HG02852 (cell line): ENCODE measurements around the gene ANO1.
"Not testable (repeated sequence)": the region's sequence is repeated elsewhere in the genome, so short reads cannot be mapped to it uniquely, and the experiment has no call there.

Experiments
- ATAC-seq: cut with Tn5 transposase; IDR thresholded peaks from one replicate; pipeline ENCODE4 v1.9.1; 2021; ENCODE audit warnings: mild to moderate bottlenecking, moderate library complexity; ENCODE audit not compliant: unreplicated experiment

ANO1 gene

DNA sequence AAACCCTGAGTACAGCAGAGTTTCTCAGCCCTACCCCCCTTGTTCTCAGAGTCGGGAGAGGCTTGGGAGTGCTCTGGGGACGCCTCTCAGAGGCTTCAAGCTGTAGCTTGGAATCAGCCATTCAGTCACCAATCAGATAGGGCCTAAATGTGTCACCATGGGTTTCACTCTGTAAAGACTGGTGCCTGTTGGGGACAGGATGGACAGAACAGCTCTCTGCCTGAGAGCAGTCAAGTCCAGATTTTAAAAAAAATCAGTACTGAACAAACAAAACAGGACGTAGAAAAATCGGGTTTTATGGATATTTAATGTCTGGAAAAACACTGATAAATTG is 126.3 kb downstream of the ANO1 start:
- no peak for ATAC-seq

- no peak for ATAC-seq
Observed at GRCh38 chr11:70205049-70205725, 127.1 kb downstream of the ANO1 start.

GRCh38 chr11:70205766-70206165 is 127.6 kb downstream of the ANO1 start:
- ATAC-seq = no peak

- no peak for ATAC-seq
Observed at GRCh38 chr11:70206226-70206981, 128.3 kb downstream of the ANO1 start.

- ATAC-seq = no peak
Observed at GRCh38 chr11:70206982-70207376, 128.9 kb downstream of the ANO1 start.

- no peak for ATAC-seq
Observed at GRCh38 chr11:70207531-70208131, 129.5 kb downstream of the ANO1 start.

DNA sequence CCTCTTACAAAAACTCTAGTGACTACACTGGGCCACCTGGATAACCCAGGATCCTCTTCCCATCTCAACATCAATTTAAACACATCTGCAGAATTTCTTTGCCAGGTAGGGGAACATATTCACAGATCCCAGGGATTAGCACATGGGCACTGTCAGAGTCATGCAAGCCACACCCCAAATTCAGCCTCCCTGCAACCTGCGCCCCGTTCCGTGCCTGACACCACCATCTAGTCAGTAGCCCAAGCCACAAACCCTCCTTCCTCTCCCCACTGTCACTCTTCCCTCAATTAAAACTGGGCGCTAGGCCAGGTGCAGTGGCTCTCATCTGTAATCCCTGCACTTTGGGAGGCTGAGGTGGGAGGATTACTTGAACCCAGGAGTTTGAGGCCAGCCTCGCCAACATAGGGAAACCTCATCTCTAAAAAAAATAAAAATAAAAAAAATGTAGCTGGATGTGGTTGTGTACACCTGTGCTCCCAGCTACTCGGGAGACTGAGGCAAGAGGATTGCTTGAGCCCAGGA is 131.3 kb downstream of the ANO1 start:
- ATAC-seq = no peak

DNA sequence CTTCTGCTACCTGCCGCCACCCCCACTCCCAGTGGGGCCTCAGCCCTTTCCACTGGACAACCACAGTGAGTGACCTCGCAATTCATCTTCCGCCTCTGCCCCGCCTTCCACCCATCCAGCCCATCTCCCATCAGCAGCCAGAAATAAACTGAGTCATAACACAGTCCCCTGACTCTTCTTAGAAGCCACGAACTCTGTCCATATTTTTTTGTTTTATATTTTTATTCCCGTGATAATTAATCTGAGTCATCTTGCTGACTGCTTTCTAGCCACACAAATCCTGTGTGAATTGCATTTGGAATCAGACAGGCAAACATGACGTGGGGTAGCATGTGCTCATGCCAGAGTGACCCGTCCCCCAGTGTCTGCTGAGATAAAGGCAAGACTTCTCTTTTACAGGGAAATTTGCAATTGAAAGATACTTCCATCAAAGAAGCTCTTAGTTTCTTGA is 132.0 kb downstream of the ANO1 start:
- ATAC-seq = no peak

- no peak for ATAC-seq
Observed at GRCh38 chr11:70210530-70210929, 132.4 kb downstream of the ANO1 start.

- ATAC-seq = no peak
Observed at GRCh38 chr11:70212227-70212811, 134.2 kb downstream of the ANO1 start.

- not testable (repeated sequence) for ATAC-seq
Observed at GRCh38 chr11:70217388-70217787, 139.3 kb downstream of the ANO1 start.

DNA sequence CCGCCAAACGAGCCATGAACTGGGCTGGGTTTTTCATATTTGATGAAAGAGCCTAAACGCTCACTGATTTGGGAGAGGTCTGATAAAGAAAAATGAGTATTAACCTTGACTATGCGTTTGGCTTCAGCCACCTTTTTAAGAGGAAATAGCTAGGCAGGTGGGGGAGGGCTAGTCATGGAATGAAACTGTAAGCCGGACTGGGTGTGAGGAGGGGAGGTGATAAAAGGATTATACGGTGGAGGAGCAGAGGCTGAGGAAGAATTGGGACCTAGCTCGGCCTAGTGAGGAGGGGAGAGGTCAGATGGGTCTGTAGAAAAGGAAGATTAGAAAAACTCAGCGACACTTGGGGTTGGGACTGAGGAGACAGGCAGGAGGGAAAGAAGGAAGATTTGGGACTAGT is 140.0 kb downstream of the ANO1 start:
- not testable (repeated sequence) for ATAC-seq

- no peak for ATAC-seq
Observed at GRCh38 chr11:70220136-70220535, 142.0 kb downstream of the ANO1 start.

DNA sequence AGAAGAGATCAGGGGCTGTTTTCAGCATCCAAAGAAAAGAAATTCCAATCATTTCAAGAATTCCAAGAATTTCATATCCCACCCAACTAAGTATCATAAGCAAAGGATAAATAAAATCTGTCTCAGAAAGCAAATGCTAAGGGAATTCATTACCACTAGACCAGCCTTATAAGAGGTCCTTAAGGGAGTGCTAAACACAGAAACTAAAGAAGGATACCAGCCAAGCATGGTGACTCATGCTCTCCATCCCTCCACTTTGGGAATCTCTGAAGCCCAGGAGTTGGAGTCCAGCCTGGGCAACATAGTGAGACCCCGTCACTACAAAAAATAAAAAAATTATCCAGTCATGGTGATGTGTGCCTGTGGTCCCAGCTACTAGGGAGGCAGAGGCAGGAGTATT is 142.8 kb downstream of the ANO1 start:
- no peak for ATAC-seq

GRCh38 chr11:70225681-70226177 is 147.6 kb downstream of the ANO1 start:
- ATAC-seq = no peak

GRCh38 chr11:70226183-70226582 is 148.1 kb downstream of the ANO1 start:
- ATAC-seq = no peak

- no peak for ATAC-seq
Observed at GRCh38 chr11:70226967-70227366, 148.8 kb downstream of the ANO1 start.

- ATAC-seq = no peak
Observed at GRCh38 chr11:70229737-70230136, 151.6 kb downstream of the ANO1 start.

DNA sequence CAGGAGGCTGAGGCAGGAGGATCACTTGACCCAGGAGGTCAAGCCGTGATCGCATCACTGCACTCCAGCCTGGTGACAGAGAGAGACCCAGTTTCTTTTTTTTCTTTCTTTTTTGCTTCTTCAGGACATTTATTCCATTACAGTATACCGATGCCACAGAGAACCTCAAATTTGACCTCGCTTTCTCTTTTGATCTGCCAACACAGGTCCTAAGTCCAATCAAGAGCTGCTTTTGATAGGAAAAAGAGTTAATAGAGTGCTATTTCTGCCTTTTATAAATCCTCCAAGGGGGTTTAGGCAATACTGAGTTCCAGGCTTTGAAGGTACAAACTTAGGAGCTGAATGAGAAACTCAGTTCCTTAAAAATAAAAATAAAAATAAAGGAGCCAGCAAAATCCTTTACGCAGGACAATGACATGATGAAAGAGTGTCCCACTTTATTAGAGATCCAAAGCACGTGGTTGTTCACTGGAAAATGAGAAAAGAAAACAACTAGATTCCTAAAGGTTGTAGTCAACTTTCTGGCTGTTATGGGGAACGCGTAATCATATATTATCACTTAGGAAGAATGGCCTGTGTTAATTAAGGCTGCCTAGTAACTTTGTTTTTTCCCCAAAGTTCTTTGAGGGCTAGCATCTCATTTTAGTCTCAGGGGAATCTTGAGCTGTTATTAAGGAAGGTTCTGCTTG is 152.2 kb downstream of the ANO1 start:
- ATAC-seq = no peak

GRCh38 chr11:70230840-70231710 is 153.0 kb downstream of the ANO1 start:
- no peak for ATAC-seq
